ENCODE data around the gene FYB2. TPM values are rescaled to one million over a fixed set of nuclear protein-coding genes. Genes with fewer than 3 reads are reported as not detected.

Gene FYB2
- total RNA-seq, 1 donor from 2014 or later: not detected

- TF ChIP-seq CTCF (conservative IDR thresholded peaks at IDR 0.05; ENCODE audit: low read depth, low read length): no peak
- DNase-seq (ENCODE audit: low read depth): no peak
- no peak overlapping the region for H3K4me3 ChIP-seq (ENCODE audit: low read depth, low read length)
Observed at GRCh38 chr1:56774067-56774609, 45.1 kb downstream of the FYB2 start.

GRCh38 chr1:56773341-56774066 is 45.7 kb downstream of the FYB2 start:
- no peak for TF ChIP-seq CTCF (conservative IDR thresholded peaks at IDR 0.05; ENCODE audit: low read depth, low read length)
- no peak for DNase-seq (ENCODE audit: low read depth)

GRCh38 chr1:56771717-56772116 is 47.5 kb downstream of the FYB2 start:
- H3K4me3 ChIP-seq (ENCODE audit: low read depth, low read length): no peak overlapping the region
- no peak for TF ChIP-seq CTCF (conservative IDR thresholded peaks at IDR 0.05; ENCODE audit: low read depth, low read length)
- no peak for DNase-seq (ENCODE audit: low read depth)

More at GRCh38 chr1:56773341-56774066, 45.7 kb downstream of the FYB2 start:
- H3K4me3 ChIP-seq (ENCODE audit: low read depth, low read length): no peak overlapping the region

GRCh38 chr1:56758794-56759193 is 60.4 kb downstream of the FYB2 start:
- no peak for DNase-seq (ENCODE audit: low read depth)
- TF ChIP-seq CTCF (conservative IDR thresholded peaks at IDR 0.05; ENCODE audit: low read depth, low read length): no peak
- H3K4me3 ChIP-seq (ENCODE audit: low read depth, low read length): no peak overlapping the region

- no peak for DNase-seq (ENCODE audit: low read depth)
- TF ChIP-seq CTCF (conservative IDR thresholded peaks at IDR 0.05; ENCODE audit: low read depth, low read length): peak; percentile 68
- no peak overlapping the region for H3K4me3 ChIP-seq (ENCODE audit: low read depth, low read length)
Observed at GRCh38 chr1:56758135-56758534, 61.1 kb downstream of the FYB2 start.

GRCh38 chr1:56755911-56756310 is 63.3 kb downstream of the FYB2 start:
- H3K4me3 ChIP-seq (ENCODE audit: low read depth, low read length): no peak overlapping the region
- no peak for DNase-seq (ENCODE audit: low read depth)
- no peak for TF ChIP-seq CTCF (conservative IDR thresholded peaks at IDR 0.05; ENCODE audit: low read depth, low read length)

Data from epithelial cell of proximal tubule (primary cell).